NB4 (cell line): ENCODE results near the gene IL17RD.

Source experiments
- DNase-seq: peaks from one replicate; pipeline ENCODE4 v3.0.0; 2010; ENCODE audit warnings: low read depth
- H3K4me3 ChIP-seq: one replicate; pipeline ENCODE4 v1.5.1; 2011; ENCODE audit warnings: mild to moderate bottlenecking, low read depth, low read length, moderate library complexity
- MYC ChIP-seq: IDR thresholded peaks from 2 replicates; pipeline ENCODE4 v1.6.1; 2011; ENCODE audit warnings: low read depth, low read length
- POLR2A ChIP-seq: IDR thresholded peaks from 2 replicates; pipeline ENCODE4 v1.6.1; 2011; ENCODE audit warnings: mild to moderate bottlenecking; ENCODE audit not compliant: insufficient read length; ENCODE audit errors: extremely low read depth
- TF ChIP-seq, protein P1 (sequence below): IDR thresholded peaks from 2 replicates; pipeline ENCODE4 v1.6.1; 2011; ENCODE audit warnings: low read depth, low read length
- TF ChIP-seq, protein P2 (sequence below): IDR thresholded peaks from one replicate; pipeline ENCODE4 v1.5.1; 2012; ENCODE audit warnings: low read depth, low read length

Gene IL17RD

DNA sequence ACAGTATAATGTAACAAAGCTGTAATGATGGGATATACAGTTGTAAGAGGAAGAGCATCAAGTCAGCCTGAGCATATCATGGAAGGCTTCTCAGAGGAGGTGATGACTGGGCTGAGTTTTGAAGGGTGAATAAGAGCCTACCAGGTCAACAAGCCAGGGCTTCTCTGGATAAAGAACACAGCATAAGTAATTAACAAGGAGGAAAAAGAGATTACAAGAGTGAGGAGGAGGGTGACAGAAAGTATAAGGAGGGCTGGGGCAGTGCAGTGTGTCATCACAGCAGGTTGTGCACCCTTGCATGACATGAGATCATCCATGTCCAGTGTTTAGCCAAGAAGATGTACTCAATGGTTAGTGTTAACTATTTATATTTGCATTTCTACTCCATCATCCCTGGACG lies 121.6 kb downstream of the IL17RD start:
- TF ChIP-seq MYC: no peak
- no peak overlapping the region for H3K4me3 ChIP-seq
- DNase-seq: no peak

DNA sequence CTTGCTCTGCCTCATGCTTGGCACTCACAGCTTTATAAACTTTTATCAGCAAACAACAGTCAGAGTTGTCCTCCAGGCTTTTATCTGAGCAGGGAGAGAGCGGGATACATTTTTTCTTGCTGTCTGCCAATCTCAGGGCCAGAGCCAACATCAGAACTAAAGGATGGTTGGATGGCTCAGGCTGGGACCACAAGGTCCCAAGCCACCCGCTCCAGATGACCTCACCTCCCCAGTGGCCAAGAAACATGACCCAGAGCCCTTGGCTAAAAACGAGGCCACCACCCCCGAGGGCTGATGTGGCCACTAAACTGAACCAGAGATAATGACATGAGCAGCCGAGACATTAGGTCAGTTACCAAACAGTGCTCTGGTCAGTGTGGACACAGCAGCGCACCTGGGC lies 123.5 kb downstream of the IL17RD start:
- no peak for DNase-seq
- TF ChIP-seq MYC: no peak
- TF ChIP-seq, protein P1, sequence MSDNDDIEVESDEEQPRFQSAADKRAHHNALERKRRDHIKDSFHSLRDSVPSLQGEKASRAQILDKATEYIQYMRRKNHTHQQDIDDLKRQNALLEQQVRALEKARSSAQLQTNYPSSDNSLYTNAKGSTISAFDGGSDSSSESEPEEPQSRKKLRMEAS: no peak
- no peak for TF ChIP-seq POLR2A
- TF ChIP-seq, protein P2, sequence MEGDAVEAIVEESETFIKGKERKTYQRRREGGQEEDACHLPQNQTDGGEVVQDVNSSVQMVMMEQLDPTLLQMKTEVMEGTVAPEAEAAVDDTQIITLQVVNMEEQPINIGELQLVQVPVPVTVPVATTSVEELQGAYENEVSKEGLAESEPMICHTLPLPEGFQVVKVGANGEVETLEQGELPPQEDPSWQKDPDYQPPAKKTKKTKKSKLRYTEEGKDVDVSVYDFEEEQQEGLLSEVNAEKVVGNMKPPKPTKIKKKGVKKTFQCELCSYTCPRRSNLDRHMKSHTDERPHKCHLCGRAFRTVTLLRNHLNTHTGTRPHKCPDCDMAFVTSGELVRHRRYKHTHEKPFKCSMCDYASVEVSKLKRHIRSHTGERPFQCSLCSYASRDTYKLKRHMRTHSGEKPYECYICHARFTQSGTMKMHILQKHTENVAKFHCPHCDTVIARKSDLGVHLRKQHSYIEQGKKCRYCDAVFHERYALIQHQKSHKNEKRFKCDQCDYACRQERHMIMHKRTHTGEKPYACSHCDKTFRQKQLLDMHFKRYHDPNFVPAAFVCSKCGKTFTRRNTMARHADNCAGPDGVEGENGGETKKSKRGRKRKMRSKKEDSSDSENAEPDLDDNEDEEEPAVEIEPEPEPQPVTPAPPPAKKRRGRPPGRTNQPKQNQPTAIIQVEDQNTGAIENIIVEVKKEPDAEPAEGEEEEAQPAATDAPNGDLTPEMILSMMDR: no peak
- H3K4me3 ChIP-seq: no peak overlapping the region
